Upper lobe of left lung (tissue), 6 donors: ENCODE results near the gene RBM10. TPM values are rescaled to one million over a fixed set of nuclear protein-coding genes. Genes with fewer than 3 reads are reported as not detected.
A peak's percentile ranks its signal among the peaks of the same experiment; 100 is the strongest.

ENCODE experiments used
- ATAC-seq, 2 donors: fragments of 200-7000 bp; cut with Tn5 transposase; one replicate each; pipeline ENCODE4 v1.9.1; 2022; ENCODE audit warnings: mild to moderate bottlenecking in 2 of 2, moderate library complexity in 2 of 2; ENCODE audit not compliant: low FRiP score in 2 of 2
- DNase-seq, 2 donors: peaks; one replicate each; pipeline ENCODE4 v3.0.0-alpha.2; 2019 to 2020
- H3K27ac ChIP-seq, 4 donors: fragments of 200-600 bp; sonication (generic); one replicate each; pipeline ENCODE4 v1.5.1; 2016 to 2019
- H3K27me3 ChIP-seq, 4 donors: fragments of 200-600 bp; sonication (generic); one replicate each; pipeline ENCODE4 v1.5.1; 2017 to 2019
- H3K36me3 ChIP-seq, 4 donors: fragments of 200-600 bp; sonication (generic); one replicate each; pipeline ENCODE4 v1.5.1; 2016 to 2019
- H3K4me1 ChIP-seq, 4 donors: fragments of 200-600 bp; sonication (generic); one replicate each; pipeline ENCODE4 v1.5.1; 2018 to 2019
- H3K4me3 ChIP-seq, 4 donors: fragments of 200-600 bp; sonication (generic); one replicate each; pipeline ENCODE4 v1.5.1; 2017 to 2019; ENCODE audit warnings: mild to moderate bottlenecking in 2 of 4, moderate library complexity in 1 of 4
- H3K9me3 ChIP-seq, 4 donors: fragments of 200-600 bp; sonication (generic); one replicate each; pipeline ENCODE4 v1.5.1; 2018 to 2019
- CTCF ChIP-seq, 6 experiments: fragments of 450-650 bp in 4 of 6; fragments of 200-600 bp in 2 of 6; sonication (generic) in 2 of 6; IDR thresholded peaks; one replicate each; pipeline ENCODE4 v1.5.1; 2016 to 2019; ENCODE audit warnings: antibody characterized with exemption in 6 of 6
- EP300 ChIP-seq, 4 donors: sonication (generic); formaldehyde crosslinking; IDR thresholded peaks; one replicate each; pipeline ENCODE4 v1.5.1; 2017; ENCODE audit warnings: antibody characterized with exemption in 4 of 4, control low read depth in 2 of 4
- POLR2A ChIP-seq, 4 donors: fragments of 450-650 bp; IDR thresholded peaks; one replicate each; pipeline ENCODE4 v1.5.1; 2016 to 2017; ENCODE audit warnings: antibody characterized with exemption in 4 of 4, mild to moderate bottlenecking in 2 of 4
- POLR2AphosphoS5 ChIP-seq, 2 donors: sonication (generic); formaldehyde crosslinking; IDR thresholded peaks; one replicate each; pipeline ENCODE4 v1.5.1; 2017; ENCODE audit warnings: antibody characterized with exemption in 2 of 2
- WGBS, 2 donors: methylation state at CpG; one replicate each; pipeline ENCODE4 v1.1.5; 2017 to 2018; 5-methylcytosine and 5-hydroxymethylcytosine counted together
- total RNA-seq, 6 donors: library from RNA; depleted of rRNA in 4 of 6; stranded (reverse); fragments of >200 nt in 4 of 6; gene quantifications; one replicate each; pipeline versions ENCODE4 v1.1.0 to v1.2.1, GENCODE V29; 2016 to 2021
- donor health status: DM: no; HTN: no; CAD: no; lungs with moderate emphysema.
- donor health status: DM: no; HTN: yes; CAD: no; lungs with severe emphysema.

Gene RBM10
- total RNA-seq, 6 donors from 2014 or later: 29.2 to 59.7 (median 32.5) TPM

GRCh38 chrX:47191331-47191730 is 46.3 kb downstream of the RBM10 start:
- WGBS, 2 donors: 31% methylated on average over 26 of the region's 26 CpGs; no CpG with 5 or more reads in 1 of the 2 donors
- TF ChIP-seq POLR2A (IDR thresholded peaks at IDR 0.05): no peak
- TF ChIP-seq EP300 (IDR thresholded peaks at IDR 0.05): no peak
- no peak for TF ChIP-seq POLR2AphosphoS5 (IDR thresholded peaks at IDR 0.05)
- TF ChIP-seq CTCF (IDR thresholded peaks at IDR 0.05): no peak
- peak overlapping the region in 3 of 4 donors; percentile 53 to 68 (median 61) for H3K4me3 ChIP-seq
- H3K4me1 ChIP-seq: peaks cover 17 to 41% (median 26%) of the 10 kb centered on the region in 4 donors
- ATAC-seq (peak in 1 of 2 donors; percentile 18), DNase-seq (peak in 1 of 2 donors; percentile 30)
- H3K27ac ChIP-seq: peak overlapping the region in 2 of 4 donors; percentile 43 to 75
- peaks cover 0 to 9% (median 4%) of the 10 kb centered on the region in 4 donors for H3K36me3 ChIP-seq
- H3K27me3 ChIP-seq: no peaks in the 10 kb centered on the region
- no peaks in the 10 kb centered on the region for H3K9me3 ChIP-seq

- H3K27ac ChIP-seq: no peak overlapping the region
- TF ChIP-seq POLR2AphosphoS5 (IDR thresholded peaks at IDR 0.05) (no peak), POLR2A (IDR thresholded peaks at IDR 0.05) (no peak)
- WGBS, 2 donors: 70 to 87% methylated on average over 11 to 16 of the region's 16 CpGs
- H3K4me3 ChIP-seq: peak overlapping the region in 3 of 4 donors; percentile 53 to 68 (median 61)
- no peaks in the 10 kb centered on the region for H3K9me3 ChIP-seq
- ATAC-seq (no peak), DNase-seq (no peak)
- peaks cover 23 to 46% (median 28%) of the 10 kb centered on the region in 4 donors for H3K4me1 ChIP-seq
- H3K36me3 ChIP-seq: peaks cover 0 to 6% (median 2%) of the 10 kb centered on the region in 4 donors
- H3K27me3 ChIP-seq: no peaks in the 10 kb centered on the region
These were observed 46.9 kb downstream of the RBM10 start for GRCh38 chrX:47191806-47192401.

- no peaks in the 10 kb centered on the region for H3K27me3 ChIP-seq
- WGBS, 2 donors: 0 to 1% methylated on average over 12 to 50 of the region's 50 CpGs
- peak within 1 kb of the TSS; percentile 66 to 87 (median 77) for H3K4me3 ChIP-seq
- peak; percentile 94 to 96 for ATAC-seq
- peaks cover 0 to 13% (median under 1%) of the 10 kb centered on the region in 4 donors for H3K36me3 ChIP-seq
- DNase-seq: peak; percentile 92 to 97
- H3K9me3 ChIP-seq: no peaks in the 10 kb centered on the region
- TF ChIP-seq EP300 (IDR thresholded peaks at IDR 0.05) (peak in 1 of 4 donors; percentile 37), POLR2AphosphoS5 (IDR thresholded peaks at IDR 0.05) (peak; percentile 85 to 88), CTCF (IDR thresholded peaks at IDR 0.05) (peak; percentile 72 to 97 (median 91)), POLR2A (IDR thresholded peaks at IDR 0.05) (peak; percentile 54 to 79 (median 70))
- peaks cover 29 to 61% (median 33%) of the 10 kb centered on the region in 4 donors for H3K4me1 ChIP-seq
- H3K27ac ChIP-seq: peak within 1 kb of the TSS; percentile 96 to 99 (median 98)
These were observed 48.6 kb downstream of the RBM10 start, which contains the start of gene UBA1 for GRCh38 chrX:47193475-47194193. UBA1 (plus strand) TSS chrX:47193829; CDS start chrX:47198803, 4,974 bp downstream.

GRCh38 chrX:47194194-47194787 is 49.3 kb downstream of the RBM10 start:
- no peaks in the 10 kb centered on the region for H3K27me3 ChIP-seq
- H3K27ac ChIP-seq: peak overlapping the region; percentile 96 to 99 (median 98)
- no peak for DNase-seq
- peaks cover 29 to 61% (median 33%) of the 10 kb centered on the region in 4 donors for H3K4me1 ChIP-seq
- H3K9me3 ChIP-seq: no peaks in the 10 kb centered on the region
- TF ChIP-seq POLR2A (IDR thresholded peaks at IDR 0.05) (no peak), CTCF (IDR thresholded peaks at IDR 0.05) (no peak), POLR2AphosphoS5 (IDR thresholded peaks at IDR 0.05) (no peak), EP300 (IDR thresholded peaks at IDR 0.05) (no peak)
- peaks cover 0 to 19% (median 6%) of the 10 kb centered on the region in 4 donors for H3K36me3 ChIP-seq
- no peak for ATAC-seq
- 7 to 19% methylated on average over 7 to 14 of the region's 14 CpGs for WGBS, 2 donors
- peak overlapping the region; percentile 66 to 87 (median 77) for H3K4me3 ChIP-seq

GRCh38 chrX:47196098-47196497 is 51.1 kb downstream of the RBM10 start:
- WGBS, 2 donors: 51 to 69% methylated on average over 3 of the region's 3 CpGs
- ATAC-seq: no peak
- peak overlapping the region in 1 of 4 donors; percentile 31 for H3K27ac ChIP-seq
- DNase-seq: no peak
- H3K27me3 ChIP-seq: no peaks in the 10 kb centered on the region
- peaks cover 0 to 37% (median 23%) of the 10 kb centered on the region in 4 donors for H3K36me3 ChIP-seq
- peaks cover 29 to 61% (median 33%) of the 10 kb centered on the region in 4 donors for H3K4me1 ChIP-seq
- H3K4me3 ChIP-seq: peak overlapping the region in 1 of 4 donors; percentile 8
- no peaks in the 10 kb centered on the region for H3K9me3 ChIP-seq
- TF ChIP-seq CTCF (IDR thresholded peaks at IDR 0.05): no peak
- TF ChIP-seq POLR2AphosphoS5 (IDR thresholded peaks at IDR 0.05): no peak
- no peak for TF ChIP-seq POLR2A (IDR thresholded peaks at IDR 0.05)
- TF ChIP-seq EP300 (IDR thresholded peaks at IDR 0.05): no peak
